SK-N-SH treated with all-trans-retinoic acid at 6 μM for 48 hours (cell line): ENCODE data around the gene CASS4.

Experiments
- ATAC-seq: fragments of 200-7000 bp; cut with Tn5 transposase; 3 replicates; pipeline ENCODE4 v1.9.1; 2020; ENCODE audit warnings: mild to moderate bottlenecking, moderate library complexity
- ARNTL ChIP-seq: fragments of 450-650 bp; formaldehyde crosslinking; IDR thresholded peaks from 2 replicates; pipeline ENCODE4 v1.5.0; 2020; ENCODE audit warnings: low read depth, mild to moderate bottlenecking, moderate library complexity, borderline replicate concordance
- BACH2 ChIP-seq: fragments of 250-450 bp; sonication (Bioruptor Pico); IDR thresholded peaks from 2 replicates; pipeline ENCODE4 v1.9.0; 2021; ENCODE audit warnings: mild to moderate bottlenecking, borderline replicate concordance
- CSDC2 ChIP-seq: fragments of 250-450 bp; sonication (Bioruptor Pico); IDR thresholded peaks from 2 replicates; pipeline ENCODE4 v1.5.0; 2020; ENCODE audit warnings: mild to moderate bottlenecking, moderate library complexity
- GLIS3 ChIP-seq: fragments of 250-450 bp; sonication (Bioruptor Pico); IDR thresholded peaks from 2 replicates; pipeline ENCODE4 v1.5.0; 2020; ENCODE audit warnings: mild to moderate bottlenecking, moderate library complexity
- ISL1 ChIP-seq: fragments of 250-450 bp; sonication (Bioruptor Pico); IDR thresholded peaks from 2 replicates; pipeline ENCODE4 v2.1.2; 2022; ENCODE audit warnings: mild to moderate bottlenecking, moderate library complexity
- OSR1 ChIP-seq: fragments of 250-450 bp; sonication (Bioruptor Pico); IDR thresholded peaks from 2 replicates; pipeline ENCODE4 v1.8.0; 2022; ENCODE audit warnings: moderate library complexity, mild to moderate bottlenecking, inconsistent platforms
- RARB ChIP-seq: fragments of 250-450 bp; sonication (Bioruptor Pico); IDR thresholded peaks from 2 replicates; pipeline ENCODE4 v1.8.0; 2021; ENCODE audit warnings: mild to moderate bottlenecking, moderate library complexity
- SNAI2 ChIP-seq: fragments of 250-450 bp; sonication (Bioruptor Pico); IDR thresholded peaks from 2 replicates; pipeline ENCODE4 v1.5.0; 2020; ENCODE audit warnings: mild to moderate bottlenecking, moderate library complexity
- TCF4 ChIP-seq: fragments of 250-450 bp; sonication (Bioruptor Pico); IDR thresholded peaks from 2 replicates; pipeline ENCODE4 v1.8.0; 2021; ENCODE audit warnings: mild to moderate bottlenecking, moderate library complexity, borderline replicate concordance
- TOX ChIP-seq: fragments of 250-450 bp; sonication (Bioruptor Pico); IDR thresholded peaks from 2 replicates; pipeline ENCODE4 v1.8.0; 2021; ENCODE audit warnings: mild to moderate bottlenecking, moderate library complexity, borderline replicate concordance
- ZC3H10 ChIP-seq: fragments of 250-450 bp; sonication (Bioruptor Pico); IDR thresholded peaks from 2 replicates; pipeline ENCODE4 v1.5.1; 2021; ENCODE audit warnings: mild to moderate bottlenecking, moderate library complexity
- ZFP3 ChIP-seq: fragments of 250-450 bp; sonication (Bioruptor Pico); IDR thresholded peaks from 2 replicates; pipeline ENCODE4 v1.5.0; 2020; ENCODE audit warnings: mild to moderate bottlenecking, moderate library complexity
- ZFP30 ChIP-seq: fragments of 450-650 bp; formaldehyde crosslinking; IDR thresholded peaks from 2 replicates; pipeline ENCODE4 v1.5.0; 2022; ENCODE audit warnings: mild to moderate bottlenecking, moderate library complexity
- ZNF565 ChIP-seq: fragments of 450-650 bp; formaldehyde crosslinking; conservative IDR thresholded peaks from 2 replicates; pipeline ENCODE4 v1.5.0; 2020; ENCODE audit warnings: low read depth, mild to moderate bottlenecking, moderate library complexity
- ZNF70 ChIP-seq: fragments of 450-650 bp; formaldehyde crosslinking; IDR thresholded peaks from 2 replicates; pipeline ENCODE4 v1.5.0; 2020; ENCODE audit warnings: mild to moderate bottlenecking, moderate library complexity
- ZNF8 ChIP-seq: fragments of 450-650 bp; formaldehyde crosslinking; IDR thresholded peaks from 2 replicates; pipeline ENCODE4 v1.5.0; 2020; ENCODE audit warnings: mild to moderate bottlenecking, moderate library complexity
- TF ChIP-seq, protein P1 (sequence below): fragments of 250-450 bp; sonication (Bioruptor Pico); IDR thresholded peaks from 2 replicates; pipeline ENCODE4 v1.8.0; 2020; ENCODE audit warnings: mild to moderate bottlenecking, moderate library complexity, borderline replicate concordance
- TF ChIP-seq, protein P2 (sequence below): fragments of 250-450 bp; sonication (Bioruptor Pico); IDR thresholded peaks from 2 replicates; pipeline ENCODE4 v1.8.0; 2021; ENCODE audit warnings: low read depth, mild to moderate bottlenecking, moderate library complexity, borderline replicate concordance
- TF ChIP-seq, protein P3 (sequence below): fragments of 250-450 bp; sonication (Bioruptor Pico); IDR thresholded peaks from 2 replicates; pipeline ENCODE4 v1.5.1; 2020; ENCODE audit warnings: low read depth, mild to moderate bottlenecking, moderate library complexity
- TF ChIP-seq, protein P4 (sequence below): fragments of 250-450 bp; sonication (Bioruptor Pico); IDR thresholded peaks from 2 replicates; pipeline ENCODE4 v1.5.1; 2021; ENCODE audit warnings: mild to moderate bottlenecking, moderate library complexity
- TF ChIP-seq, protein P5 (sequence below): fragments of 250-450 bp; sonication (Bioruptor Pico); IDR thresholded peaks from 2 replicates; pipeline ENCODE4 v1.5.0; 2020; ENCODE audit warnings: mild to moderate bottlenecking, moderate library complexity

Gene CASS4

DNA sequence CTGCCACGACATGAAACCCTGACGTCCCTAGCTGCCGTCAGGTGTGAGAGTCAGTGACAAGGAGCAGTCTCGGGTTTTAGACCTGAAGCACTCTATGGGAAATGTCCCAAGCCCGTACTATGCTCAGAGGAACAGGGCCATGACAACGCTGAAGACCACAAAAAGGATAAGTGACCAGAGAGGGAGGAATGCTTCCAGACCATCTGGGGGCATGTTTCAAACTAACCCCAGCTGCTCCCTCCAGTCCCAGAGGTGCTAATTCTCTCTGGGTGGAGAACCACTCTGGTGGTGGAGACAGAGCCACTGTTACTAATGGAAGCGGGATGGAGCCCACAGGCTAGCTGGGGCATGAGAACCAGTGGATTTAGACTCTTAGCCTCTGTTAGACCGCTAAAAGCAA, 28.7 kb upstream of the CASS4 start:
- TF ChIP-seq ZFP30 (CRISPR knock-in tag) (no peak), ZNF8 (CRISPR knock-in tag) (no peak), BACH2 (no peak), ZNF565 (no peak), ZC3H10 (CRISPR knock-in tag) (no peak), ZNF70 (CRISPR knock-in tag) (no peak), ISL1 (CRISPR knock-in tag) (no peak), ARNTL (CRISPR knock-in tag) (no peak), SNAI2 (CRISPR knock-in tag) (no peak), OSR1 (CRISPR knock-in tag) (no peak), TOX (CRISPR knock-in tag) (no peak), GLIS3 (no peak), CSDC2 (no peak), ZFP3 (CRISPR knock-in tag) (no peak), TCF4 (CRISPR knock-in tag) (no peak), RARB (CRISPR knock-in tag) (no peak)
- TF ChIP-seq, protein P1, sequence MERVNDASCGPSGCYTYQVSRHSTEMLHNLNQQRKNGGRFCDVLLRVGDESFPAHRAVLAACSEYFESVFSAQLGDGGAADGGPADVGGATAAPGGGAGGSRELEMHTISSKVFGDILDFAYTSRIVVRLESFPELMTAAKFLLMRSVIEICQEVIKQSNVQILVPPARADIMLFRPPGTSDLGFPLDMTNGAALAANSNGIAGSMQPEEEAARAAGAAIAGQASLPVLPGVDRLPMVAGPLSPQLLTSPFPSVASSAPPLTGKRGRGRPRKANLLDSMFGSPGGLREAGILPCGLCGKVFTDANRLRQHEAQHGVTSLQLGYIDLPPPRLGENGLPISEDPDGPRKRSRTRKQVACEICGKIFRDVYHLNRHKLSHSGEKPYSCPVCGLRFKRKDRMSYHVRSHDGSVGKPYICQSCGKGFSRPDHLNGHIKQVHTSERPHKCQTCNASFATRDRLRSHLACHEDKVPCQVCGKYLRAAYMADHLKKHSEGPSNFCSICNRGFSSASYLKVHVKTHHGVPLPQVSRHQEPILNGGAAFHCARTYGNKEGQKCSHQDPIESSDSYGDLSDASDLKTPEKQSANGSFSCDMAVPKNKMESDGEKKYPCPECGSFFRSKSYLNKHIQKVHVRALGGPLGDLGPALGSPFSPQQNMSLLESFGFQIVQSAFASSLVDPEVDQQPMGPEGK = no peak
- TF ChIP-seq, protein P2, sequence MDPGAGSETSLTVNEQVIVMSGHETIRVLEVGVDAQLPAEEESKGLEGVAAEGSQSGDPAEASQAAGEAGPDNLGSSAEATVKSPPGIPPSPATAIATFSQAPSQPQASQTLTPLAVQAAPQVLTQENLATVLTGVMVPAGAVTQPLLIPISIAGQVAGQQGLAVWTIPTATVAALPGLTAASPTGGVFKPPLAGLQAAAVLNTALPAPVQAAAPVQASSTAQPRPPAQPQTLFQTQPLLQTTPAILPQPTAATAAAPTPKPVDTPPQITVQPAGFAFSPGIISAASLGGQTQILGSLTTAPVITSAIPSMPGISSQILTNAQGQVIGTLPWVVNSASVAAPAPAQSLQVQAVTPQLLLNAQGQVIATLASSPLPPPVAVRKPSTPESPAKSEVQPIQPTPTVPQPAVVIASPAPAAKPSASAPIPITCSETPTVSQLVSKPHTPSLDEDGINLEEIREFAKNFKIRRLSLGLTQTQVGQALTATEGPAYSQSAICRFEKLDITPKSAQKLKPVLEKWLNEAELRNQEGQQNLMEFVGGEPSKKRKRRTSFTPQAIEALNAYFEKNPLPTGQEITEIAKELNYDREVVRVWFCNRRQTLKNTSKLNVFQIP = no peak
- TF ChIP-seq, protein P3, sequence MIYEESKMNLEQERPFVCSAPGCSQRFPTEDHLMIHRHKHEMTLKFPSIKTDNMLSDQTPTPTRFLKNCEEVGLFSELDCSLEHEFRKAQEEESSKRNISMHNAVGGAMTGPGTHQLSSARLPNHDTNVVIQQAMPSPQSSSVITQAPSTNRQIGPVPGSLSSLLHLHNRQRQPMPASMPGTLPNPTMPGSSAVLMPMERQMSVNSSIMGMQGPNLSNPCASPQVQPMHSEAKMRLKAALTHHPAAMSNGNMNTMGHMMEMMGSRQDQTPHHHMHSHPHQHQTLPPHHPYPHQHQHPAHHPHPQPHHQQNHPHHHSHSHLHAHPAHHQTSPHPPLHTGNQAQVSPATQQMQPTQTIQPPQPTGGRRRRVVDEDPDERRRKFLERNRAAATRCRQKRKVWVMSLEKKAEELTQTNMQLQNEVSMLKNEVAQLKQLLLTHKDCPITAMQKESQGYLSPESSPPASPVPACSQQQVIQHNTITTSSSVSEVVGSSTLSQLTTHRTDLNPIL = no peak
- TF ChIP-seq, protein P4, sequence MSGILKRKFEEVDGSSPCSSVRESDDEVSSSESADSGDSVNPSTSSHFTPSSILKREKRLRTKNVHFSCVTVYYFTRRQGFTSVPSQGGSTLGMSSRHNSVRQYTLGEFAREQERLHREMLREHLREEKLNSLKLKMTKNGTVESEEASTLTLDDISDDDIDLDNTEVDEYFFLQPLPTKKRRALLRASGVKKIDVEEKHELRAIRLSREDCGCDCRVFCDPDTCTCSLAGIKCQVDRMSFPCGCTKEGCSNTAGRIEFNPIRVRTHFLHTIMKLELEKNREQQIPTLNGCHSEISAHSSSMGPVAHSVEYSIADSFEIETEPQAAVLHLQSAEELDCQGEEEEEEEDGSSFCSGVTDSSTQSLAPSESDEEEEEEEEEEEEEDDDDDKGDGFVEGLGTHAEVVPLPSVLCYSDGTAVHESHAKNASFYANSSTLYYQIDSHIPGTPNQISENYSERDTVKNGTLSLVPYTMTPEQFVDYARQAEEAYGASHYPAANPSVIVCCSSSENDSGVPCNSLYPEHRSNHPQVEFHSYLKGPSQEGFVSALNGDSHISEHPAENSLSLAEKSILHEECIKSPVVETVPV (CRISPR knock-in tag) = no peak
- no peak for ATAC-seq

DNA sequence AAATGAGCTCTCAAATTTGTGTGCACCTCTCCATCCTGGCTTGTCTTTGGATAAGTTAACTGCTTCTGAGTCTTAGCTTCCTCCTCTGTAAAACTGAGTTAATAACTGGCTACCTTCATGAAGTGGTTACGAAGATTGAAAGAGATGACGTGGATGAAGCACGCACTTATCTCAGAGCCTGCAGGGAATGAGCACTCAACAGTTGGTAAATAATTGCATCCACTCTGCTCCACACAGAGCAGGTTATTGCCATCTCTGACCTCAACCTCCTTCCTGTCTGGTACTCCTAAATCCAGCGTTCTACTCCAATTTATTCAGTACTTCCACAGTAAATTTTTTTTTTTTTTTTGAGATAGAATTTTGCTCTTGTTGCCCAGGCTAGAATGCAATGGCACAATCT, 26.9 kb upstream of the CASS4 start:
- ATAC-seq = no peak

More for the DNA sequence above, 26.9 kb upstream of the CASS4 start:
- TF ChIP-seq BACH2 (no peak), ZFP30 (CRISPR knock-in tag) (no peak), ZNF70 (CRISPR knock-in tag) (no peak), GLIS3 (no peak)
- TF ChIP-seq, protein P2 = no peak
- TF ChIP-seq, protein P5, sequence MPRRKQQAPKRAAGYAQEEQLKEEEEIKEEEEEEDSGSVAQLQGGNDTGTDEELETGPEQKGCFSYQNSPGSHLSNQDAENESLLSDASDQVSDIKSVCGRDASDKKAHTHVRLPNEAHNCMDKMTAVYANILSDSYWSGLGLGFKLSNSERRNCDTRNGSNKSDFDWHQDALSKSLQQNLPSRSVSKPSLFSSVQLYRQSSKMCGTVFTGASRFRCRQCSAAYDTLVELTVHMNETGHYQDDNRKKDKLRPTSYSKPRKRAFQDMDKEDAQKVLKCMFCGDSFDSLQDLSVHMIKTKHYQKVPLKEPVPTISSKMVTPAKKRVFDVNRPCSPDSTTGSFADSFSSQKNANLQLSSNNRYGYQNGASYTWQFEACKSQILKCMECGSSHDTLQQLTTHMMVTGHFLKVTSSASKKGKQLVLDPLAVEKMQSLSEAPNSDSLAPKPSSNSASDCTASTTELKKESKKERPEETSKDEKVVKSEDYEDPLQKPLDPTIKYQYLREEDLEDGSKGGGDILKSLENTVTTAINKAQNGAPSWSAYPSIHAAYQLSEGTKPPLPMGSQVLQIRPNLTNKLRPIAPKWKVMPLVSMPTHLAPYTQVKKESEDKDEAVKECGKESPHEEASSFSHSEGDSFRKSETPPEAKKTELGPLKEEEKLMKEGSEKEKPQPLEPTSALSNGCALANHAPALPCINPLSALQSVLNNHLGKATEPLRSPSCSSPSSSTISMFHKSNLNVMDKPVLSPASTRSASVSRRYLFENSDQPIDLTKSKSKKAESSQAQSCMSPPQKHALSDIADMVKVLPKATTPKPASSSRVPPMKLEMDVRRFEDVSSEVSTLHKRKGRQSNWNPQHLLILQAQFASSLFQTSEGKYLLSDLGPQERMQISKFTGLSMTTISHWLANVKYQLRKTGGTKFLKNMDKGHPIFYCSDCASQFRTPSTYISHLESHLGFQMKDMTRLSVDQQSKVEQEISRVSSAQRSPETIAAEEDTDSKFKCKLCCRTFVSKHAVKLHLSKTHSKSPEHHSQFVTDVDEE (CRISPR knock-in tag) = no peak
